GM18858 (cell line): Measurements from ENCODE around the gene SNAPC5.
A peak's percentile ranks its signal among the peaks of the same experiment; 100 is the strongest.
"Not testable (repeated sequence)": the region's sequence is repeated elsewhere in the genome, so short reads cannot be mapped to it uniquely, and the experiment has no call there.

Source experiments
- ATAC-seq: cut with Tn5 transposase; IDR thresholded peaks from one replicate; pipeline ENCODE4 v1.9.1; 2021; ENCODE audit not compliant: unreplicated experiment

The SNAPC5 gene, protein sequence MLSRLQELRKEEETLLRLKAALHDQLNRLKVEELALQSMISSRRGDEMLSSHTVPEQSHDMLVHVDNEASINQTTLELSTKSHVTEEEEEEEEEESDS

DNA sequence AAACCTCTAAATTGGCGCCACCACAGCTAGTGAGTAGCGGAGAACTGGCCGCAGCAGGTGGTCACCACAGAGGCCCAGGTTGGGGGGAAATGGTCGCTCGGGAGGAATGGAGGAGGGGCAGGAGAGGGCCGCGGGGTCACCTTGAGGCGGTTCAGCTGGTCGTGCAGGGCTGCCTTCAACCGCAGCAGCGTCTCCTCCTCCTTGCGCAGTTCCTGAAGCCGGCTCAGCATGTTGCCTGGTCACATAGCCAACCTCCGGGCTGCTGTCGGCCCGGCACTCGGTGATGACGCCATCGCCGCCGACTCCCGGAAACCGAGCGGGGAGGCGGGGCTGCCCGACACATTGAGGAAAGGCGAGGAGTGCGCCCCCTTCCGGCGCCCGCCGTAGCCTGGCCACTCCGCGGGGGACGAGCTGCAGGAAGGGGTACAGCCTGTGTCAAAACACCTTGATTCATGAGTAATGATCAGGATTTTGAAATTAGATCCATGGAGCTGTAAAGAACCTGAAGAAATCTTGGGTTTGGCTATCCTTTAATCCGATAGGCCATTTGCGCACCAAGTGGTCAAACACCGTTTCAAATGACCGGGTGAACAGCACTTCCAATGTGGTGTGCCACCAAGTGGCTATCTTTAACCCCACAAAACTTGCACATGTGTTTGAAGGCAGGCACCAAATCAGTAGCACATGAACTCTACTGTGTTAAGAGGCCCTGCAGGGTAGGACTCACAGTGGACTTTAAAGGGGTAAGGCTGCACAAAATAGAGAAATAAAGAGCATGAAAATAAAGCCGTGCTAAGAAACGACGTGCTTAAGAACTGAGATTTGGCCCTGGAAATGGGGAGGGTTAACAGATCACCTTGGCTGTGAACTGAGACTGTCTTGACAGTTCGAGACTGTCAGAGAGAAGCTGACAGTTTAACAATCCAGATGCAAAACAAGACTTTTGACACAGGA lies at the start of gene SNAPC5:
SNAPC5 (minus strand) TSS at position 261 of the 954 bp plus-strand sequence; CDS start at position 230, 31 bp downstream.
- ATAC-seq, result peak; percentile 75

DNA sequence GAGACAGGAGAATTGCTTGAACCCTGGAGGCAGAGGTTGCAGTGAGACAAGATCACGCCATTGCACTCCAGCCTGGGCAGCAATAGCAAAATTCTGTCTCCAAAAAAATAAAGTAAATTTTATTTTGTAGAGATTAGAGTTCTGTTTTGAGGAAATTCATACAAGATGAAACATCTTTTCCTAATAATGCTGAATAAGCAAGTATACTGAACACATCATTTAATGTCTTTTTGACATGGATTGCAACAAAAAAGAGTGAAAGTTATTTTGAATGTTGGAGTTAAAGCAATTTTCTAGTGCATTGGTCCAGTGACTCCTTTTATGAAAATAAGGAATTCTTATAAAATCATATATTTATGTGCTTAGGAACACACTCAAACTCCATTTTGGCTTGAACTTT lies 47.7 kb upstream of the SNAPC5 start:
- no peak for ATAC-seq

DNA sequence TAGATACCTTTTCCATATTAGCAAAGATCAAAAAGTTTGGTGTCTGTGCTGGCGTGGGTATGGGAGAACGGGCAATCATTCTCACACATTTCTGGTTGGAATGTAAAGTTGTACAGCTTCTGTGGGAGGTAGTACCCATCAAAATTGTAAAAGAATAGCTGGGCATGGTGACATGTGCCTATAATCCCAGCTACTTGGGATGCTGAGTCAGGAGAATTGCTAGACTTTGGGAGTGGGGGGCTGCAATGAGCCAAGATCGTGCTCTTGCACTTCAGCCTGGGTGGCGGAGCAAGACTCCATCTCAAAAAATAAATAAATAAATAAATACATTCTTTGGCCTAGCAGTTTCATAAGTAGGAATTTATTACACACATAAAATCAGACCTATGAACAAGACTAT lies 45.3 kb upstream of the SNAPC5 start:
- no peak for ATAC-seq

DNA sequence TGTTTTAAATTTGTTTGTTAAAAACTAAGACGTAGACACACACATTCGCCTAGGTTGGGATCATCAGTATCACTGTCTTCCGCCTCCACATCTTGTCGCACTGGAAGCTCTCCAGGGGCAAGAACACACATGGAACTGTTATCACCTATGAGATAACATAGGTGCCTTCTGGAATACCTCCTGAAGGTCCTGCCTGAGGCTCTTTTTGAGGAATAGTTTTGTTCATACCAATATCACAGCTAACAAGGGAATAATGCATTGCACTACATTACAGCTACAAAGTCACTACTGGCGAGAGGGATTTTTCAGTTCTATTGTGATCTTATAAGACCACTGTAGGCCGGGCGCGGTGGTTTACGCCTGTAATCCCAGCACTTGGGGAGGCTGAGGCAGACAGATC lies 37.5 kb upstream of the SNAPC5 start:
- ATAC-seq, result no peak

DNA sequence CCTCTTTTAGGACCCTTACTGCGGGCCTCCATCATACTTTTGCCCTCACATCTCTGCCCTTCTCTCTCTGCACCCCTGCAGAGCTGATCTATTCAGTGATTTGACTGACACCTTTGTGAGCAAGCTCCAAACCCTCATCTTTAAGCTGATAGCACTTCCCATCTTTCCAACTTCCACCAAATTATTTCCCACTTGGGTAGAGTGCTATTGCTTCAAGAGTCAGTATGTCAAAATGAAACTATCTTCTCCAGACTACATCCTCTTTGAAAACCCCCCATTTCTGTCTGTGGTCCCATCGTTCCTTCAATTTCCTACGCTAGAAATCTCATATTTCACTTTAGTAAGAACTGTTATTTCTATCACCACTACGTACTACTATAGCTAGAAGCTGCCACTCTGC lies 27.3 kb upstream of the SNAPC5 start:
- no peak for ATAC-seq

DNA sequence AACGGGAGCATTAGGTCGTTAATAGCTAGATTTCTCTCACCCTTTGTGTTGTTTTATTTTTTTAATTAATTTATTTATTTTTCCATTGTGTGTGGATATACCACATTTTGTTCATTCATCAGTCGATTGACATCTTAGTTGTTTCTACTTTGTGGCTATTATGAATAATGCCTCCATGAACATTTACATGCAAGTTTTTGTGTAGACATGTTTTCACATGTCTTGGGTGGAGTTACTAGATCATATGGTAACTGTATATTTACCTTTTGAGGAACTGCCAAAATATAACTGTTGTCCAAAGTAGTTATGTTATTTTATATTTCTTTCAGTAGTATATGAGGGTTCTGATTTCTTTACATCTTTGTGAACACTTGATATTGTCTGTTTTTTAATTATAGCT lies 26.4 kb upstream of the SNAPC5 start:
- no peak for ATAC-seq

DNA sequence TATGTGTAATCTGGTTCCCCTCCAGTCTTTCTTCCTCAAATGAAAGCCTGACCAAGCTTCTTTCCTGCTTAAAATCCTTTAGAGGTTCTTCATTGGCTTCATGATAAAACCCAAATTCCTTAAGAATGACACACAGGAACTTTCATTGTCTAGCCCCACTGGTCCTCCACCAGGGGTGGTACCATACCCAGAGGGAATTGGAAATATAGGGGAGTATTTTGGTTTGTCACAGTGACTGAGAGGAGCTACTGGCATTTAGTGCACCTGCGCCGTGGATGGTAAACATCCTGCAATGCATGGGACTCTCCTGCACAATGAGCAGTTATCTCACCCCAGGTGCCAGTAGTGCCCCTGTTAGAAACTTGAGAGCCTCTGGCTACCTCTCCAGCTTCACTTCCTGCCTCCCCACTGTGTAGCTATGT lies 18.4 kb upstream of the SNAPC5 start:
- ATAC-seq, result no peak

DNA sequence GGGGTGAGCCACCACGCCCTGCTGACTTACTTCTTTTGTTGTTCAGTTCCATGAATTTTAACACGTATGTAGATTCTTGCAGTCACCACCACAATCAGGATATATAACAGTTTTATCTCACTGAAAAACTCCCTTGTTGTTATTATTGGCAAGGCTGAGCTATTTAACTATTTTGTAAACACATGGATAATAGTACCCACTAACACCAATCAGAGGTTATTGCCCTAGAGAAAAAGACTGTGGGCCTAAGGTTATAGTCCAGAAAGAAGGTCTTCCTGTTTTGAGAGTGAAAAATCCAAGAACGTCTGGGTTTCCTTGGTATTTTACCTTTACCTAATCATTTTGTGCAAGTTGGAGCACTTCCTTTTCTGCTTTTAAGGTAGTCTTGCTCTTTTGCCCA lies 17.0 kb upstream of the SNAPC5 start:
- ATAC-seq, result no peak

DNA sequence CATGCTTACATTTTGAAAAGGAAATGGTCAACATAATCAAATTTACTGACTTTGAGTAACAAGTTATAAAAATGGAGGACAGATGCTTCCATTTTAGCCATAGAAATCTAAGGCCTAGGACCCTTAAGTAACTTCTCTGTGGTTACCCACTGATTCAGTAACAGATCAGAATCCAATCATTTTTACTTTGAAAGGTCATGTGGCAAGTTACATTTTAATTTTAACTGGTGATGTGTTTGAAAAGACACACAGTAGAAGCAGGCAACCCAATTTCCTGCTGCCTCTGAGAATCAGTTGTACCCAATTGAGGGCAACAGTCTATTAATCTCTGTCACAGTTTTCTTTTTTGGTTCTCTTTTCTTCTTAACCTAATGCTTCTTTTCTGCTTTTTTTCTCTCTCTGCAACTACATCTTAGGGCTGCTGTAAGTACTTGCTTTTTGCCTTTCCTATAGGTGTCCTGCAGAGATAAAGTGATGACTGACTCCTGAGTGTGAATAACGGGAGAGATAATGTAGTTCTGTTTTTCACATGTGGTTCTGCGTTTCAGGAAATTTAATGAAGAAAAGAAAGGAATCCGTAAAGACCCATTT lies 10.8 kb upstream of the SNAPC5 start:
- ATAC-seq, result no peak

DNA sequence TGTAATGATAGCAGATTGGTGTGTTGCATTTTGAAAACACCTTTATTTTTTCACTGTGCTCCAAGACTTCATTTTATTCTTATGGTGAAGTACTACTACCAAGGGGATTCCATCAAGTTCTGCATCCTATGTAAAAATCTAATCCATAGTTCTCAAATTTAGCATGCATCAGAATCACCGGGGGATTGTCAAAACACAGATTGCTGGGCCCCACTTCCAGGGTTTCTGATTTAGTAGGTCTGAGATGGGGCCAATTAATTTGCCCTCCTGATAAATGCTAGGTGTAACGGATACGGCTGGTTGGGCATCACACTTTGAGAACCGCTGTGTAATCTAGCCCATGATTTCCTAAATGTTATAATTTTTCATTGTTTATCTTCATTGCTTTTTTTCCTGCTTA lies 8.3 kb upstream of the SNAPC5 start:
- no peak for ATAC-seq

DNA sequence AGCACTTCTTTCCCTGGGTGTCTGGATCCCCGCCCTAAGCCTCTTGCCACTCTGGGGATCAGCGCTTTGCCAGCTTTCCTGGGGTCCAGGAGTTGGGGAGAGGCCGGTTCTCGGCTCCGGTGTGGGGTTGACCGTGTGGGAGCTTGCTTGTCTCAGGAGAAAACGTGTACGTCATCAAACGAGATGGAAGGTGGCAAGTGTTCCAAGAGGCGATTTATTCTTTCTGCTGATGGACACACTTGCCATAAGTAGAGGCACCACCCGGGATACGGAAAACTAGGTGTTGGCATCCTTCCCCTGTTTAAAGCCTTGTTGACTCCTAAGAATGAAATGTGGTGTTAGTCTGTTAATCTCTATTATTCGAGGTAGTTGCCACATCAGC lies 7.9 kb upstream of the SNAPC5 start:
- no peak for ATAC-seq

DNA sequence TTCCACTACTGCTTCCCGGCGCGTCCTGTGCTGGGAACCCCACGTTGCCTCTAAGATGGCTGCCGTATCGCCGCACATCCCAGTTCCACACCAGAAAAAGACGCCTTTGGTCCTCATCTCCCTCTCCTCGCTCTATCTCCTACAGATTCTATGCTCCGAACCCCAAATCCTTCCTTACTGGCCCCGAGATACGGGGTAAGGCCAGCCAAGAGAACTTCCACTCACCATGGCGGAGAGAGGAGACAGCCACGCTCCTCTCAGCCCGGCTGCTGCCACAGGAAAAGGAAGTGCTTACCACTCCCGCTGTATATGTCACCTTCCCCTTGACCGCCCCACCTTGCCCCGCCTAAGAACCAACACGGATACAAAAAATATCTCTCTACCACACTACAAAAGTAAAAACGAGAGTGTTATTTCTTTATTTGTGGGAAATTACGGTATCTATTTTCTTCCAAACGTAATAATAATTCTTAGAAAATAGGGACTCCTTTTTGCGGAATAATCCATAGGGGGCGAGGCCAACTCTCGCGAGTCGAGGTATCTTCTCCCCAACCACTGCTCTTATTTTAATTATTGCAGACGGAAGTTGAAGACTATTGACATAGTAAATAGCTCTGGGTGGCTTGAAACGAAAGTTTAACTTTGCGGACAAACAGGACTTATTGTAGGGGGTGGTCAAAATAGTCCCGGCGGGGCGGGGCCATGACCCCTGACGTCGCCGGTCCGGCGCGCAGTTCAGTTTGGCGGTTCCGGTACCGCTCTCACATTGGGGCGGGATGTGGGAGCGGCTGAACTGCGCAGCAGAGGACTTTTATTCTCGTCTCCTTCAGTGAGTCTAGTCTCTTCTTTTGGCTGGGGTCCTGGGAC lies 7.2 kb upstream of the SNAPC5 start, which contains the start of the genes RPL4 and ZWILCH:
RPL4 (minus strand) TSS at position 293 of the 867 bp plus-strand sequence; CDS start at position 228, 65 bp downstream.
ZWILCH (plus strand) TSS at position 764 of the 867 bp plus-strand sequence; CDS start at position 777, 13 bp downstream.
- peak; percentile 43 for ATAC-seq

DNA sequence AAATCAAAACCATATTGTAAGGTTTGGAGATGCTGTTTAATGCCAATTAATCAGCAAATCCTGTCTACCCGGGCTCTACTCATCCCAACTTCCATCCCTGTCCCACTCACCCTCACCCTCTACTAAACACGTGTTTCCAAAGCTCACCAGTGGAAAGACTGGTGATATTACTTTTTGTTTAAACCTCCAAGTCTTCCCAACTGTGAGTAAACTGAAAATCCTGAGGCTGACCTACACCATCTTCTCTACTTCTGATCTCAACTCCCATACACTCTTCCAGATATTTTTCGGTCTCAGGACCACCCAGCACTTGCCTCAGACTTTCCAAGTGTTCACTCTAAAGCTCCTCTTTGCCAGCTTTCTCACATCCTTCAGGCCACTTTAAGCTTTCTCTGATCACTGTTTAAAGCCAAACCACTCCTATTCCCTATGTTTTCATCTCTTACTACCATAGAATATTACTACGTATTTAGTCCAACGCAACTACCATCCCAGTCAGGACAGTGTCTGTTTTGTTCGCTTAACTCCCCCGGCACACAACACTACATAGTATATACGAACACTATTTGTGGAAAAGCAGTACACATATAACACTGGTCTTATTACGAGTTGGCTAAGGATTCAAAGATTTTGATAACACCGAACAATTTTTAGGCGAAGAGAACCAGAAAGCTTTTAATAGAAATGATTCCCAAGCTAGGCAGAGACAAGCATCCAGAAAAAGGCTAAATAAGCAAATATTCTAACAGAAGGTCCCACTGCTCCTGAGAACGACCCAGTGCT lies 6.4 kb upstream of the SNAPC5 start:
- no peak for ATAC-seq

DNA sequence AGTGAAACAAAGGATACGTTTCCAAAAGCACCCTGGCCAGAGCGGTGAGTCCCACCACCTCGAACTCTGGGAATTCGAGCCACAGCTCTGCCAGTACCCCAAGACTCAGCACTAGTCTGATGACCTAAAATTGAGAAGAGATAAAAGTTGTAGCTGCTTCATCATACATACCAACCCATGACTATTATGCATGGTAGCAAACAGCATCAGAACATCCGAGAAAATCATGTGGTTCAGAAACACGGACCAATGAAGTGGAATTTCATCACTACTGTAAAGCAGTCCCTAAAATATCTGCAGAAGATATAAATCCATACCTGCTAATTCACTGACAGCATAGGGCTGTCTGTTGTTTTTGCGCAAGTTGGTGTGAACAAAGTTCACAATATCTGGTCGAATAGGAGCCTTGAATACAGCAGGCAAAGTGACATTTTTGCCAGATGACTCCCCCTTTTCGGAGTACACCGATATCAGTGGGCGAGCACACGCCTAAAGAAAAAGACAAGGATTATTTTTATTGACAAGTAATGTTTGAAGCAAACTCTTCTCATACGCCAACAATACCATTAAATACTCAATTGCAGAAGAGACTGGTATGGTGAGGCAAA lies 5.6 kb upstream of the SNAPC5 start:
- not testable (repeated sequence) for ATAC-seq

DNA sequence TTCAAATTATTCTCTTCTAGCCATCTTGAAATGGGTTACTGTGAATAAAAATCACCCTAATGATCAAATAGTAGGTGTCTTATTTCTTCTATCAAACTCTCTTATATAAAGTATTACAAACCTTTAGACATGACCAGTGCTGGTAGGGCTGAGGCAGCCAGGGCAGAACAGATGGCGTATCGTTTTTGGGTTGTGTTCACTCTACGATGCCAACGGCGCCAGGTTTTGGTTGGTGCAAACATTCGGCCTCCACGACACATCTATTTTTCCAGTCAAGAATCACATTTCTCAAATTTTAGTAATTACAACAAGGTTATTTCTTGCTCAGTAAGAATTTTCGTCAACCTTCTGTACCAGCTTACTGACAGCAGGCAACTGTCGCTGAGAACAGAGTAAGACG lies 4.9 kb upstream of the SNAPC5 start:
- ATAC-seq, result no peak

DNA sequence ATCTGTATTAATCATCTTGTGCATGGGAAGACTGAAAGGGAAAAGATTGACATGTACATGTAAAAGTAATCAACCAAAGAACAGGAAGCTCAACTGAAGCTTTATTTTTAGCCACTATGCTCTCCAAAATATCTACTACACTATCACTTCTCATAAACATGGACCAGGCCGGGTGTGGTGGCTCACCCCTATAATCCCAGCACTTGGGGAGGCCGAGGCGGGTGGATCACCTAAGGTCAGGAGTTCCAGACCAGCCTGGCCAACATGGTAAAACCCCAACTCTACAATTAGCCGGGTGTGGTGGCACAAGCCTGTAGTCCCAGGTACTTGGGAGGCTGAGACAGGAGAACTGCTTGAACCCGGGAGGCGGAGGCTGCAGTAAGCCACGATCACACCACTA lies 2.8 kb upstream of the SNAPC5 start:
- ATAC-seq, result not testable (repeated sequence)

DNA sequence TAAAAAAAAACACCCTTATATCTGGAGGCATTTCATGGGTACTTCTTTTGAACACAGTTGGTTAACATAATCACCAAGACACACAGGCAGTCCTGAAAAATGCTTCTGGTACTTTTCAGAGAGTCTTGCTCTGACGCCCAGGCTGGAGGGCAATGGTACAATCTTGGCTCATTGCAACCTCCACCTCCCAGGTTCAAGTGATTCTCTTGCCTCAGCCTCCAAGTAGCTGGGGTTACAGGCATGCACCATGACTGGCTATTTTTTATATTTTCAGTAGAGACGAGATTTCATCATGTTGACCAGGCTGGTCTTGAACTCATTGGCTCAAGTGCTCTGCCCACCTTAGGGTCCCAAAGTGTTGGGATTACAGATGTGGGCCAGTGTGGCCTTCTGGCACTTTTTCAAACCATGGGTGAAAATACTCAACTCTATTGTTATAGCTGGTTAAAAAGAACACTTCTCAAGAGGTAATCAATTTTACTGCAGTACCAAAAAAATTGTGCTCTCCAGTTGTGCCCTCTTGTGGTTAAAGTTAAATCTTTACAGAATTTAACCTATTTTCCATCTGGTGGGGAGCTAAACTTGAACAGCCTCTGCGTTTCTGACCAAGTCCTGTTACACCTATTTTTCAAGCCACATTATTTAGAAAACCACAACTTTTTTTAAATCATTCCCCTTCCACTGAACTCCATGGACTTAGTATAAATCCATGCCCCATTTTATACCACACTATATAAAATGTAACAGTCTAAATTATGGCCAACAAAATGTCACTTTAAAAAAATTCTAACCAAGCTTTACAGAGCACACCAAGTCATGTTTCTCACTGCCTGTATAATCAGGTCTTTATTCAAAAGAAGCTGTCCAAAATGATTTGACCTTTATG lies 1.2 kb upstream of the SNAPC5 start:
- ATAC-seq, result no peak

DNA sequence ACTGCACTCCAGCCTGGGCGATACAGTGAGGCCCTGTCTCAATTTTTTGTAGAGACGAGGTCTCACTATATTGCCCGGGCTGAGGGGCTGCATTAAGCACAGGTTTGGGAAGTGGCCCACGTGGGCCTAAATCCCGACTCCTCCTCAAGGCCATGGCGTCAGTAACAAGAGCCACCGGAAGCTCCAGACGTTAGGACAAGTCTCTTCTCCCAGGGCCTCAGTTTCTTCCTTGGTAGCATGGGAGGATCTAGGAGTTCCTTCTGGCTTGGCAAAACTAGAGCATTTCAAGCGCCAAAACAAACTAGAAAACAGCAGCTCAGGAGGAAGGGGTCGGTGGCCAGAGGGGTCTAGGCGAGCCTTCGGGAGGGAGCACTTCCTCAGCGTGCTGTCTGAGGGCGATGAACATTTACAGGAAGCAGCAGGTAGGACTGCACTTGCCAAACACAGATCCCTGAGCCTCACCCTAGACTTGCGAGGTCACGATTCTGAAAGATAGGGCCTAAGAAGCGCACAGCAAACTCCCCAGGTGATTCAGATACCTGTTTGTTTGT lies 536 bp downstream of the SNAPC5 start:
- no peak for ATAC-seq
